ENCODE measurements around the gene PI4KA. TPM values are rescaled to one million over a fixed set of nuclear protein-coding genes. Genes with fewer than 3 reads are reported as not detected.

Gene PI4KA
- total and polyA plus RNA-seq, 4 donors: 19.4 to 47.5 (median 36.3) TPM

- 95% methylated on average over 6 of the region's 6 CpGs for WGBS
- TF ChIP-seq ATF3 (IDR thresholded peaks at IDR 0.05): no peak
- no peak for TF ChIP-seq SP1 (IDR thresholded peaks at IDR 0.05)
- no peak for TF ChIP-seq GABPA (IDR thresholded peaks at IDR 0.05 in 1 of 2, conservative IDR thresholded peaks at IDR 0.05 in 1 of 2)
- TF ChIP-seq FOXA2 (IDR thresholded peaks at IDR 0.05): no peak
- TF ChIP-seq MAX (IDR thresholded peaks at IDR 0.05): no peak
- TF ChIP-seq NR2F2 (IDR thresholded peaks at IDR 0.05): no peak
- no peak for TF ChIP-seq JUND (IDR thresholded peaks at IDR 0.05)
- TF ChIP-seq TAF1 (conservative IDR thresholded peaks at IDR 0.05): no peak
- TF ChIP-seq FOXA1 (IDR thresholded peaks at IDR 0.05): no peak
- no peak for TF ChIP-seq ZBTB33 (IDR thresholded peaks at IDR 0.05)
- TF ChIP-seq RXRA (IDR thresholded peaks at IDR 0.05): no peak
- TF ChIP-seq HNF4G (IDR thresholded peaks at IDR 0.05): no peak
- no peak for TF ChIP-seq YY1 (IDR thresholded peaks at IDR 0.05)
- no peak for TF ChIP-seq HNF4A (conservative IDR thresholded peaks at IDR 0.05)
- no peak for TF ChIP-seq RAD21 (IDR thresholded peaks at IDR 0.05)
- Histone ChIP-seq H3K27ac (ENCODE audit: low read depth in 1 of 2, low read length in 2 of 2) (no peak overlapping the region), H3K36me3 (ENCODE audit: control insufficient read depth in 4 of 4, insufficient read depth in 3 of 4, low read depth in 1 of 4, low read length in 3 of 4) (peaks cover 12 to 78% (median 51%) of the 10 kb centered on the region in 4 donors), H3K9me3 (ENCODE audit: control insufficient read depth in 4 of 4, low read length in 3 of 4) (no peaks in the 10 kb centered on the region), H3K4me3 (ENCODE audit: low read depth in 1 of 3, low read length in 3 of 3) (no peak overlapping the region), H3K4me1 (ENCODE audit: control insufficient read depth in 4 of 4, insufficient read depth in 4 of 4, low read length in 3 of 4) (no peaks in the 10 kb centered on the region), H3K27me3 (ENCODE audit: control insufficient read depth in 4 of 4, insufficient read depth in 4 of 4, low read length in 3 of 4) (no peaks in the 10 kb centered on the region), H3K9ac (ENCODE audit: low read depth in 1 of 2, low read length in 2 of 2) (no peak overlapping the region)
- no peak for DNase-seq (ENCODE audit: low spot score)
These were observed 54.0 kb downstream of the PI4KA start for GRCh38 chr22:20804650-20805049.

- Histone ChIP-seq H3K4me3 (ENCODE audit: low read depth in 1 of 3, low read length in 3 of 3) (no peak overlapping the region), H3K36me3 (ENCODE audit: control insufficient read depth in 4 of 4, insufficient read depth in 3 of 4, low read depth in 1 of 4, low read length in 3 of 4) (peaks cover 12 to 78% (median 53%) of the 10 kb centered on the region in 4 donors), H3K27ac (ENCODE audit: low read depth in 1 of 2, low read length in 2 of 2) (no peak overlapping the region), H3K4me1 (ENCODE audit: control insufficient read depth in 4 of 4, insufficient read depth in 4 of 4, low read length in 3 of 4) (no peaks in the 10 kb centered on the region), H3K9me3 (ENCODE audit: control insufficient read depth in 4 of 4, low read length in 3 of 4) (no peaks in the 10 kb centered on the region), H3K9ac (ENCODE audit: low read depth in 1 of 2, low read length in 2 of 2) (no peak overlapping the region), H3K27me3 (ENCODE audit: control insufficient read depth in 4 of 4, insufficient read depth in 4 of 4, low read length in 3 of 4) (no peaks in the 10 kb centered on the region)
- WGBS: 80% methylated on average over 11 of the region's 11 CpGs
- TF ChIP-seq YY1 (IDR thresholded peaks at IDR 0.05) (no peak), MAX (IDR thresholded peaks at IDR 0.05) (no peak), RAD21 (IDR thresholded peaks at IDR 0.05) (peak; percentile 76 to 87), CTCF (IDR thresholded peaks at IDR 0.05; ENCODE audit: low read depth, low read length, missing input control) (peak; percentile 50), FOXA1 (IDR thresholded peaks at IDR 0.05) (no peak), FOXA2 (IDR thresholded peaks at IDR 0.05) (no peak), JUND (IDR thresholded peaks at IDR 0.05) (no peak), TAF1 (conservative IDR thresholded peaks at IDR 0.05) (no peak), EGR1 (IDR thresholded peaks at IDR 0.05; ENCODE audit: low read depth in 2 of 2) (no peak), NR2F2 (IDR thresholded peaks at IDR 0.05) (no peak)
- DNase-seq (ENCODE audit: low spot score): peak; percentile 68
These were observed 54.8 kb downstream of the PI4KA start for GRCh38 chr22:20803696-20804324.

Data from liver (tissue), 9 donors.